Ovary (tissue), 3 donors: ENCODE data around the gene PRND.

Experiments used
- CTCF ChIP-seq, 3 donors: fragments of 450-650 bp in 2 of 3; fragments of 200-600 bp in 1 of 3; IDR thresholded peaks; one replicate each; pipeline versions ENCODE4 v1.5.1 to v1.8.0; 2016 to 2022; ENCODE audit warnings: antibody characterized with exemption in 3 of 3, mild to moderate bottlenecking in 1 of 3
- EP300 ChIP-seq: sonication (generic); formaldehyde crosslinking; IDR thresholded peaks from one replicate; pipeline ENCODE4 v1.6.1; 2017; ENCODE audit warnings: antibody characterized with exemption
- donor health status: DM: no; HTN: no; CAD: no.

DNA sequence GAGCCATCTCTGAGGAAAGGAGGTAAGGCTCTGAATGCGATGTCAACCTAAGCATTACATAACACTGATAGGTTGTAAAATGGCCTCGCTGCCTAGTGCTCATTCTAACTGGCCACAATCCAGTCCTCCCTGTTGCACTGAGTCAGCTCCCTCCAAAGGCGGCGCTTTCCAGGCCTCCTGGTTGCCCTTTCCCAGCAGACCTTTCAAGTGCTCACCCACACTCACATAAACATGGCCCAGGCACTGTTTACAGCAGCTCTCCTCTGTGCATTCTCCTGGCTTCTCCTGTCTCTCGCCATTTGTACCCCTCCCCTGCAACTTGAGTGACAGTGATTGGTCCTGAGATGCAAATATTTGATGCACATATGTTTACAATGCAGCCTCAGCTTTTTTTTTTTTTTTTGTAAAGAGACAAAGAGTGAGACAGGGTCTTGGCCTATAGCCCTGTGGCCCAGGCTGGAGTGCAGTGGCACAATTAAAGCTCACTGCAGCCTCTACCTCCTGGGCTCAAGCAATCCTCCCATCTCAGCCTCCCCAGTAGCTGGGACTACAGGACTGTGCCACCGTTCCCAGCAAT, 36.8 kb upstream of the PRND start:
- TF ChIP-seq EP300 (no peak), CTCF (IDR thresholded peaks at IDR 0.05) (no peak)
